ENCODE measurements around the gene MCM9.

DNA sequence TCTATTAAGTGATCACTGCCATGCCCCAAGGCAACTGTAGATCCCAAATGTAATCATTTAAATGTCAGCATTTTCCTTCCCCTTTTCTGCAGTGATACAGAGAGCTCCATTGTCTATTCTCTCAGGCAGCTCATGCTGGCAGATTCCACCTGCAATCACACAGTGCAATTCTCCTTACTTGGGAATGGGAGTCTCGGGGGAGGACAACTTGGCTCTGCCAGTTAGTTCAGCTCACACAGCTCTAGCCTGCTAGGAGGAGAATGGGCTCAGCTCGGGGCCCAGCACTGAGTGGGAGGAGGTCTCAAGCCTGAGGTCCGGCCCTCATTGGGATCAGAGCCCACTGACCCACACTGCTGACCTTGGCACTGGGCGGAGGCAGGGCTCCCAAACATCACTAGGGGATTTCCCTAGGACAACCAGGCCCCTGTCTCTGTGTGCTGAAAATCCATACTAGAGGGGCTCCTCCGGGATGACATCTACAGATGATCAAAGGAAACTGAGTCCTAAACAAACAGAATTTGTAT, 150.3 kb downstream of the MCM9 start:
- TF ChIP-seq, protein P1, sequence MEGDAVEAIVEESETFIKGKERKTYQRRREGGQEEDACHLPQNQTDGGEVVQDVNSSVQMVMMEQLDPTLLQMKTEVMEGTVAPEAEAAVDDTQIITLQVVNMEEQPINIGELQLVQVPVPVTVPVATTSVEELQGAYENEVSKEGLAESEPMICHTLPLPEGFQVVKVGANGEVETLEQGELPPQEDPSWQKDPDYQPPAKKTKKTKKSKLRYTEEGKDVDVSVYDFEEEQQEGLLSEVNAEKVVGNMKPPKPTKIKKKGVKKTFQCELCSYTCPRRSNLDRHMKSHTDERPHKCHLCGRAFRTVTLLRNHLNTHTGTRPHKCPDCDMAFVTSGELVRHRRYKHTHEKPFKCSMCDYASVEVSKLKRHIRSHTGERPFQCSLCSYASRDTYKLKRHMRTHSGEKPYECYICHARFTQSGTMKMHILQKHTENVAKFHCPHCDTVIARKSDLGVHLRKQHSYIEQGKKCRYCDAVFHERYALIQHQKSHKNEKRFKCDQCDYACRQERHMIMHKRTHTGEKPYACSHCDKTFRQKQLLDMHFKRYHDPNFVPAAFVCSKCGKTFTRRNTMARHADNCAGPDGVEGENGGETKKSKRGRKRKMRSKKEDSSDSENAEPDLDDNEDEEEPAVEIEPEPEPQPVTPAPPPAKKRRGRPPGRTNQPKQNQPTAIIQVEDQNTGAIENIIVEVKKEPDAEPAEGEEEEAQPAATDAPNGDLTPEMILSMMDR (IDR thresholded peaks at IDR 0.05), result no peak
- TF ChIP-seq EZH2 (IDR thresholded peaks at IDR 0.05; ENCODE audit: borderline replicate concordance, insufficient read depth, low read depth, low read length, poor library complexity, severe bottlenecking), result no peak
